IPS-18a (cell line): ENCODE measurements around the gene UNC50.
"Not testable (repeated sequence)": the region's sequence is repeated elsewhere in the genome, so short reads cannot be mapped to it uniquely, and the experiment has no call there.

Source experiments
- H3K27ac ChIP-seq: one replicate; pipeline ENCODE4 v1.5.1; 2013; ENCODE audit warnings: low read length
- H3K27me3 ChIP-seq: one replicate; pipeline ENCODE4 v1.6.1; 2013; ENCODE audit warnings: mild to moderate bottlenecking, low read length; ENCODE audit not compliant: control insufficient read depth, insufficient read depth
- H3K36me3 ChIP-seq: one replicate; pipeline ENCODE4 v1.6.1; 2013; ENCODE audit warnings: low read depth, low read length; ENCODE audit not compliant: control insufficient read depth
- H3K4me1 ChIP-seq: one replicate; pipeline ENCODE4 v1.6.1; 2013; ENCODE audit warnings: low read depth, low read length; ENCODE audit not compliant: control insufficient read depth
- H3K4me3 ChIP-seq: one replicate; pipeline ENCODE4 v1.5.1; 2013; ENCODE audit warnings: low read length
- H3K9ac ChIP-seq: one replicate; pipeline ENCODE4 v1.6.1; 2013; ENCODE audit warnings: mild to moderate bottlenecking, low read length, moderate library complexity
- H3K9me3 ChIP-seq: one replicate; pipeline ENCODE4 v1.6.1; 2013; ENCODE audit warnings: low read depth, low read length; ENCODE audit not compliant: control insufficient read depth

Gene UNC50

DNA sequence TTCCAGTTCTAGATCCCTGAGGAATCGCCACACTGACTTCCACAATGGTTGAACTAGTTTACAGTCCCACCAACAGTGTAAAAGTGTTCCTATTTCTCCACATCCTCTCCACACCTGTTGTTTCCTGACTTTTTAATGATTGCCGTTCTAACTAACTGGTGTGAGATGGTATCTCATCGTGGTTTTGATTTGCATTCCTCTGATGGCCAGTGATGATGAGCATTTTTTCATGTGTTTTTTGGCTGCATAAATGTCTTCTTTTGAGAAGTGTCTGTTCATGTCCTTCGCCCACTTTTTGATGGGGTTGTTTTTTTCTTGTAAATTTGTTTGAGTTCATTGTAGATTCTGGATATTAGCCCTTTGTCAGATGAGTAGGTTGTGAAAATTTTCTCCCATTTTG is 13.7 kb upstream of the UNC50 start:
- peaks cover 13% of the 10 kb centered on the region for H3K36me3 ChIP-seq

GRCh38 chr2:98598781-98599428 is 9.5 kb upstream of the UNC50 start:
- H3K27ac ChIP-seq, result no peak overlapping the region
- peaks cover 3% of the 10 kb centered on the region for H3K9me3 ChIP-seq
- no peak overlapping the region for H3K9ac ChIP-seq
- no peak overlapping the region for H3K4me3 ChIP-seq
- no peaks in the 10 kb centered on the region for H3K27me3 ChIP-seq
- peaks cover 28% of the 10 kb centered on the region for H3K36me3 ChIP-seq
- H3K4me1 ChIP-seq, result no peaks in the 10 kb centered on the region

More for the DNA sequence above, 13.7 kb upstream of the UNC50 start:
- not testable (repeated sequence) for H3K27me3 ChIP-seq, H3K9ac ChIP-seq, H3K4me3 ChIP-seq, H3K9me3 ChIP-seq, H3K4me1 ChIP-seq, H3K27ac ChIP-seq

GRCh38 chr2:98601532-98602132 is 6.8 kb upstream of the UNC50 start:
- Histone ChIP-seq H3K4me1 (no peaks in the 10 kb centered on the region), H3K9me3 (no peaks in the 10 kb centered on the region), H3K27ac (no peak overlapping the region), H3K4me3 (no peak overlapping the region), H3K27me3 (no peaks in the 10 kb centered on the region), H3K9ac (no peak overlapping the region), H3K36me3 (peaks cover 28% of the 10 kb centered on the region)

DNA sequence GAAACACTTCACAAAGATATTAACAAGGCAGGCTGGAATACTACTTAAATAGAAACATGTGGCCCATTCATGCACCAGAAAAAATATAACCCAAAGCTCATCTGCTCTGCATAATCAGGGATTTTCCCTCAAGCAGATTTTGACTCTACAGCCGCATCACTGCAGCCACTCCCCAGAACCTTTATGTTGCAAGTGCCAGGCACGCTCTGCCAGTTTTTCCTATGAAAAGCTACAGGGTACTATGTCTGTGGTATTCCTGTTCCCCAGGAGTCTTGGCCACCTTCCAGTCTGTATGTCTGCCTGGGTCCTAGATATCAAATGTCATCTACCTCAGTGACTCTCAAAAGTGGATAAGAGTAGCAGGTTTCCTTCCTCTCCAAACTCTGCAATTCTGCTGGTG is 3.8 kb upstream of the UNC50 start:
- Histone ChIP-seq H3K4me3 (no peak overlapping the region), H3K36me3 (peaks cover 16% of the 10 kb centered on the region), H3K27ac (no peak overlapping the region)

DNA sequence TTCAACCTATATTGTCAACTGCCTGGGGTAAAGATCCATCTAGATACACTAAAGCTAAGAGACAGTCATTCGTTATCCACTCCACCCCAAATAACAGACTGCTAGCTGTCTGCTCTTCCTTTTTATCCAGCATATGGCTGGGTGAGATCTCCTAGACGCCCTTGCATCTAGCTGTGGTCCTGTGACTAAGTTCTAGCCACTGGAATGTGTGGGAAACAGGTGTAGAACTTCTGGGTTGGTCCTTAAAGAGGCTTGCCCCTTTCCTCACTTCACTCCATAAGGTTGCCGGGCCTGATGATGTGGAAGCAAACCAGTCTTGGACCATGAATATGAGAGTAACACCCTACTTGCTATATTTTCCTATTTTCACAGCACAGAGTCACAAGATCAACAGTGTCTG is 3.3 kb upstream of the UNC50 start:
- H3K4me1 ChIP-seq, result peaks cover 9% of the 10 kb centered on the region
- H3K9me3 ChIP-seq, result no peaks in the 10 kb centered on the region
- no peak overlapping the region for H3K4me3 ChIP-seq
- no peak overlapping the region for H3K9ac ChIP-seq
- H3K36me3 ChIP-seq, result peaks cover 14% of the 10 kb centered on the region
- H3K27me3 ChIP-seq, result no peaks in the 10 kb centered on the region
- H3K27ac ChIP-seq, result no peak overlapping the region

More for the DNA sequence above, 3.8 kb upstream of the UNC50 start:
- Histone ChIP-seq H3K9ac (no peak overlapping the region), H3K27me3 (no peaks in the 10 kb centered on the region), H3K9me3 (no peaks in the 10 kb centered on the region), H3K4me1 (peaks cover 4% of the 10 kb centered on the region)

DNA sequence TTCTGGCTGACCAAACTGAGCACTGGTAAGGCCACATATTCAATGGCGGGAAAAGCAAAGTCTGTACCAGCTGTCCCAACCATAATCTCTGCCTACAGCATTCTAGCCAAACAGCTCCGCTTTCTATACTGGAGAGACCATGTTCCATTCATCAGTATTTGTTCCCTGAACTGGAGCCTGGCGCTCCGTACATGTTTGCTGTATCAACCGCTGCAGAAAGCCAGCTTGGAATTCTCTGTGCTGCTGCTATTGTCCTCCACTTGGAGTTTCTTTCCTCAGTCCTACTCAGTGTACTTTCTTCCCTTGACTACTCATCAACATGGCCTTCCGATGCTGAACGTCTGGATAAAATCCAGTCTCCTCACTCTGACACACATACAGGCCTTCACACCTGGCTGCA is 2.0 kb upstream of the UNC50 start:
- Histone ChIP-seq H3K9ac (no peak overlapping the region), H3K27me3 (no peaks in the 10 kb centered on the region), H3K36me3 (peaks cover 19% of the 10 kb centered on the region), H3K9me3 (no peaks in the 10 kb centered on the region), H3K27ac (no peak overlapping the region), H3K4me1 (peaks cover 11% of the 10 kb centered on the region), H3K4me3 (no peak overlapping the region)

DNA sequence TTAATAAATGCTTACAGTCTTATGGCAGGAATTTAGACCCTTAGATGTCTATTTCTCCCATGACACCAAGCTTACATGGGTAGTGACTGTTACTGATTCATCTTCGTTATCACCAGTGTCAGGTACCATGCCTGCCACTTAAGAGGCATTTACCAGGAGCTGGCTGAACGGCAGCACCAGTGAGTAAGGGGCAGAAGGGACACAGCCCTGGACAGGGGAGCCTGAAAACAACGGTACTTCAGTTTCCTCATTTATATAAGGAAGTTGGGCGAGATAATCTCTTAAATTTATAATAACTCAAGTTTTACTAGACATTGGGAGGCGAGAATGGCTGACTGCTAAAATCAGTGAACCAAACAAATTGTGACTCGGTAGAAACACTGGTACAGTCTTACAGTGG is 1.3 kb upstream of the UNC50 start:
- Histone ChIP-seq H3K27ac (no peak overlapping the region), H3K4me1 (peaks cover 11% of the 10 kb centered on the region), H3K9me3 (no peaks in the 10 kb centered on the region), H3K27me3 (no peaks in the 10 kb centered on the region), H3K9ac (peak overlapping the region; percentile 91), H3K36me3 (peaks cover 21% of the 10 kb centered on the region), H3K4me3 (peak overlapping the region; percentile 95)

DNA sequence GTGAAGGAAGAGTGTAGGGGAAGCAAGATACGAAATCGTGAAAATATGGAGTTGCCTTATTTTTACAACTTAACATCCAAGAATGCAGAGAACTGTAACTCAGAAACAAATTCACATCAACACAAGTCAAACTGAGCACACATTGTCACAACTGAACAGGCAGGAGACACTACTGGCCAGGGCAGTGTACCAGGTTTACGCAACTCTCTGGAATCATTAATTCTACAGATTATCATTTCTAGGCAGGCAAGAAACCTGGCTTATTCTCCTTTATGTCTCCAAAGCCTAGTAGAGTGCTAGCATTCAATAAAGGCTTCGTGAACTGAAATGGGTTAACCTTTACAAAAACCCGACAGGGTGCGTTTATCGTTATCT is 661 bp upstream of the UNC50 start:
- H3K9ac ChIP-seq, result peak overlapping the region; percentile 91
- H3K4me3 ChIP-seq, result peak overlapping the region; percentile 95
- no peaks in the 10 kb centered on the region for H3K9me3 ChIP-seq
- H3K4me1 ChIP-seq, result peaks cover 11% of the 10 kb centered on the region
- peak overlapping the region; percentile 21 for H3K27ac ChIP-seq
- H3K27me3 ChIP-seq, result no peaks in the 10 kb centered on the region
- peaks cover 24% of the 10 kb centered on the region for H3K36me3 ChIP-seq

GRCh38 chr2:98608962-98609604 is 694 bp downstream of the UNC50 start:
- Histone ChIP-seq H3K4me3 (peak overlapping the region; percentile 95), H3K36me3 (peaks cover 34% of the 10 kb centered on the region), H3K4me1 (peaks cover 11% of the 10 kb centered on the region), H3K27ac (peak overlapping the region; percentile 60), H3K9me3 (no peaks in the 10 kb centered on the region), H3K27me3 (no peaks in the 10 kb centered on the region), H3K9ac (peak overlapping the region; percentile 91)

DNA sequence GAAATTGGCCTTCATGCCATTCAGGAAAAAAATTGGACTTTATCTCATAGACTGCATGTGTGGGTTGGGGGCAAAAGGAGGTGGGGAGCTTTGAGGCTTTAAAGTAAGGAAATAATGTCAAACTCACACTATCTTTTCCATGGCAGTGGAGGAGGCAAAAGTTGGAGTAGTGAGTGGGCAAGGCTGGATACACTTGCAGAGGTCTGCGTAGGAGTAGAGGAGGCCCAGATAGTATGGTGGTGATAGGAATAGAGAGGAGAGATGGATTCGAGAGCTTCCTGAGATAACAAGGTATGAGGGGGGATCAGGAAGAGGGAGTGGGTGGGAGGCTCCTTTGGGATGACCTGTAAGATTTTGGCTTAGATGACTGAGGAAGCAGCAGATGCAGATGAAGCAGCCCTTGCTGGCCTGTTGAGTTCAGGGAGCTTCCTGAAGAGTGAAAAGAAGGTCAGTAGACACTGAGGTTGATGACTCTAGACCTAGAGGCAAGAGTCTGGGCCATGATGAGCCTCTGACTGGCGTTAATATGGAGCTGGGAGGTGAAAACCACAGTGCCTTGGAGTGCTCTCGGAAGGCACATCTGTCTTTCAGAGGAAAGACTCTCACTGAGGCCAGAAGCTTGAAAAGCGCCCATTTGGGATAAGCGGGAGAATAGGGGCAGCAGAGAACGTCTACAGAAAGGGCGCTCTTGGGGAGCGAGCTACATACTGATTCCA is 5.8 kb downstream of the UNC50 start:
- Histone ChIP-seq H3K4me1 (peaks cover 11% of the 10 kb centered on the region), H3K9ac (no peak overlapping the region), H3K27me3 (no peaks in the 10 kb centered on the region), H3K27ac (no peak overlapping the region), H3K9me3 (no peaks in the 10 kb centered on the region), H3K36me3 (peaks cover 69% of the 10 kb centered on the region), H3K4me3 (no peak overlapping the region)

DNA sequence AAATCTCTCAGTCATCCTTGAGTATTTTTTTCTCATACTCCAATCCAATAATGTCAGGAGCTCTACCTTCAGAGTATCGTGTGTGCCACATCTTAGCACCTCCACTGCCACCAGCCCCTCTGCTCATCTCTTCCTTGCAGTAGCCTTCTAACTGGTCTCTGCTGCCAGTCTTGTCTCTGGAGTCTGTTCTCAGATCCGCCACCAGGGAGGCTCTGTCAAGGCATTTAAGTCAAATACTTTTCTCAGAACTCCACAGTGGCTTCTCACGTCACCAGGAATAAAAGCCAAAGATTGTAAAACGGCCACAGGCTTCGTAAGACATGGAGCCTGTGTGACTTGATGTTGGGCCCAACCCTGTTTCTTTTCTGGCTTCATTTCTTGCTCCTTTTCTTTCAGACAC is 7.1 kb downstream of the UNC50 start:
- no peaks in the 10 kb centered on the region for H3K9me3 ChIP-seq
- H3K36me3 ChIP-seq, result peaks cover 62% of the 10 kb centered on the region
- no peak overlapping the region for H3K27ac ChIP-seq
- H3K9ac ChIP-seq, result no peak overlapping the region
- no peaks in the 10 kb centered on the region for H3K4me1 ChIP-seq
- H3K4me3 ChIP-seq, result no peak overlapping the region
- H3K27me3 ChIP-seq, result no peaks in the 10 kb centered on the region
